SH-SY5Y (cell line): ENCODE results near the gene E2F2.

Experiments used
- GATA2 ChIP-seq: IDR thresholded peaks from 2 replicates; pipeline ENCODE4 v1.6.1; 2011; ENCODE audit warnings: mild to moderate bottlenecking, low read depth, low read length
- GATA3 ChIP-seq: IDR thresholded peaks from 2 replicates; pipeline ENCODE4 v1.6.1; 2011; ENCODE audit warnings: low read depth, mild to moderate bottlenecking, low read length, moderate library complexity

E2F2 gene

DNA sequence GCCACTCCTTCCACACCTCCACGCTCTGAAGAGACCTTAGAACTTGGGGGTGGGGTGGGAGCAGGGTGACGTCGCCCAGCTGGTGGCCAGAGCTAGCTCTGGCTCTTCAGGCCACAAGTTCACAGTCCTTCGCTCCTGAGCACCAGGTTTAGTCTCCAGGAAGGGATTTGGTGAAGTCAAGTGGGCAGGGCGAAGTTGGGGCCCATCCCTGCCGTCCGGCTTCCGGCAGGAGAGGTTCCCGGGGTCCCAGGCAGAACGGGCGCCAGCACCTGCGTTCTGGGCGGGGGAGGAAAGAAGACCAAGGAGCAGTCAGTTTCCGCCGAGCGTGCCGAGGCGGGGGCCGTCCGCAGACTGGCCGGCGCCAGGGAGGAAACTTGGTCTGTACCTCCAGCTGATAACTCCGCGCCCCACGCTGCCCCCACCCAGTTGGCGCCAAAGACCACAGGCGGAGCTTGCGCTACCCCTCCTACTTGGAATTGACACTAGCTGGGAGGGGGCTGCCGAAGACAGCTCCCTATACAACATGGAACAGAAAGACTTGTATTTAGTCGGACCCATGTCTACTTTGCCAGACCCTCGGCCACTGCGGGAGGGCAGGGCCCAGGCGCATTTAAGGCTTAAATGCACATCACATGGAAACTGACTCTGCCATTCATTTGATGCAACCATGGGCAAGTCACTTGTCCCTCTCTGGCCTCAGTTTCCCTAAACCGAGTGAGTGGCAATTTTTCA is 27.3 kb upstream of the E2F2 start:
- TF ChIP-seq GATA2 = no peak
- no peak for TF ChIP-seq GATA3

- TF ChIP-seq GATA2 (no peak), GATA3 (no peak)
Observed at GRCh38 chr1:23557471-23558124, 26.6 kb upstream of the E2F2 start.

- no peak for TF ChIP-seq GATA3
- TF ChIP-seq GATA2 = peak; percentile 47; the same call in 1 of the 2 replicates
Observed at GRCh38 chr1:23556635-23557470, 25.8 kb upstream of the E2F2 start.

DNA sequence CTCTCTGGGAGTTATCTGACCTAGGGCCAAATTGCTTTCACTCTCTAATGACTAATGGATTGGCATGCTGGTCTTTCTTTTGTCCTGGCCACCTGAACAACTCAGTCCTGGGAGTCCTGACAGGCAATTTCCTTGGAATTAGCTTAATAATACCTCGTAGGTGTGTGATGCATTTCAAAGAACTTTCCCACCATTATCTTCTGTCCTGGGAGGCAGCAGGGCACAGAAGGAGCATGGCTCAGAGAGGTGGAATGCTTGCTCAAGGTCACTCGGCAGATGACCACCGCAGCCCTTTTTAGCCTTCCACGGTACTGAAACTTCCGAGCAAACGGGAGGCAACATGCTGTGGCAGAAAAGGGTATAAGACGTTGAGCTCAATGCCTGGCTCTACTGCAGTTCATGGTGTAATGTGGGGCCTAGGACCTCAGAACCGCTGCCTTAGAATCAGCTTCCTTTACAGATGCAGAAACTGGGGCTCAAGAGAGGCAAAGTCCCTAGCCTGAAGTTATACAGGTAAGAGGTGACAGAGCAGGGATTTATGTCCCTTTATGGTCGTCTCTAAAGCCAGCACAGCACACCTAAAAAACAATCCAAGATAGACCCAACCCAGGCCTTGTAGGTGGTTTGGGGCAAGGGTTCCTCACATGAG is 25.1 kb upstream of the E2F2 start:
- TF ChIP-seq GATA3 (no peak), GATA2 (no peak)

GRCh38 chr1:23555270-23555985 is 24.4 kb upstream of the E2F2 start:
- TF ChIP-seq GATA2 (no peak), GATA3 (no peak)

DNA sequence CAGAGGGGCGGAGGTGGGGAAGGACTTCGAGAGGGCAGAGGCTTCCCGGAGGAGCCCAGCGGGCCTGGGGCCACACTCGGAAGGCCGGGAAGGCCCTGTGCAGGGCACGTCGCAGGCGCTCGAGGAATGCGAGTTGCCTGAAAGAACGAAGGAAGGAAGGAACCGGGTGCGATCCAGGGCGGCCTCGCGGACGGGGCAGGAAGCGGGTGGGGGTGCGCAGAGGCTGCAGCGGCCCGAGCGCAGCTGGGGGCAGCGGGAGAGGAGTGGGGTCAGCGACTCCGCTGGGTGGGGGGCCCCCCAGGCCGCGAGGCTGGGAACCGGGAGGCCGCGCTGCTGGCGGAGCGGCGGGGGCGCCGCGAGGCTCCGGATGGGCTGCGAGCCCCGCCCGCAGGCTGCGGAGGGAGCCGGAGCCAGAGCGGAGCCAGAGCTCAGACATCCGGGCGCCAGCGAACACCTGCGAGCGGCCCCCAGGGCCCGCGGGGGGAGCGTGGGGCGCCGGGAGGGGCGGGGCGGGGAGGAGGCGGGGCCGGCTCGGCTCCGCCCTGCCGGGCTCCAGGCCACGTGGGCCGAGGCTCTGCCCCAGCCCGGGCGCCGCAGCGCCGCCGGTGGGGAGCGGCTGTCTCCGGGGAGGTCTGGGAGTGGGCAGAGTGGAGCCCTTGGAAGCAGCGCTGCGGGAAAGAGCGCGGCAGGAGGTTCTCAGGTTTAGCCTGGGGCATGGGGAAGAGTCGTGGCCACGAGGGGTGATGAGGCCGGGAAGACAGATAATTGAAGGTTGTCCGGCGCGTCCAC is 23.6 kb upstream of the E2F2 start:
- TF ChIP-seq GATA2 = no peak
- TF ChIP-seq GATA3 = no peak

GRCh38 chr1:23554127-23554480 is 23.1 kb upstream of the E2F2 start:
- TF ChIP-seq GATA2 (no peak), GATA3 (no peak)

DNA sequence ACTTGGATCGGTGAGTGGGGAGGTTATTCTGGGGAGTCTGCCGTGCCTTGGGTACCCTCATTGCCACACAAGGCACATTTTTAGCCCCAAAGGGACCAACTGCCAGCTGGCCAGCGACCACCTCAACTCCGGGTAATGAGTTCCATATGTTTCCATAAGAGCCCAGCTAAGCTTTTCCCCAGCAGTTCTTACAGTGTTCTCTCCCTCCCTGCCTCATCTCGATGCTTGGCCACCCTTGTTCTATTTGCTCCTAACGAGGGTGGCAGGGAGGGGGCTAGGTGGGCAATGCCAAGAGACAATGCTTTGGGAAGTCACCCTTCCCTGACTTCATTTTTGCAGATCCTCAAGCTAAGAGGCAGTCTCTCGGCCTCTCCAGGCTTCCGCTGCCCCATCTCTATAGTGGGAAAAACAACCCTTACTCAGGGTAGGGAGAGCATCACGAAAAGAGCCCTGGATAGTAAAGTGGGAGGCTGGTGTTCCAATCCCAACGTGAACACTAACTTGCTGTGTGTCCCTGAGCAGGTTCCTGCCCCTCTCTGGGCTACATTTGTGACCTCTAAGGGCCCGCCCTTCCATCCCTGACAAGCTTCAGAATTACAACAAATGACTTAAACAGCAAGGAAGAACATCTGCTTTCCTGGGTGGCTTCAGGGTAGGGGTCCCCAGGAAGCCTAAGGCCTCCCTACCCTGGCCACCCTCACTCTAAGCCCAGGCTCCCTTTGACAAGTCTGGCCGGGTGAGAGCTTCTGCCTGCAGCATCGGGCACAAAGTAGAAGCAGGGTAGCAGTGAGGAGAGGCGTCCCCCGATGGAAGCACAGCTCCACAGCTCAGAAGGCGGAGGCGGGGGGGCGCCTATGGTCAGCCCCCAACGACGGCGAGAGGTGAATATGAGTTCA is 22.4 kb upstream of the E2F2 start:
- no peak for TF ChIP-seq GATA2
- no peak for TF ChIP-seq GATA3

DNA sequence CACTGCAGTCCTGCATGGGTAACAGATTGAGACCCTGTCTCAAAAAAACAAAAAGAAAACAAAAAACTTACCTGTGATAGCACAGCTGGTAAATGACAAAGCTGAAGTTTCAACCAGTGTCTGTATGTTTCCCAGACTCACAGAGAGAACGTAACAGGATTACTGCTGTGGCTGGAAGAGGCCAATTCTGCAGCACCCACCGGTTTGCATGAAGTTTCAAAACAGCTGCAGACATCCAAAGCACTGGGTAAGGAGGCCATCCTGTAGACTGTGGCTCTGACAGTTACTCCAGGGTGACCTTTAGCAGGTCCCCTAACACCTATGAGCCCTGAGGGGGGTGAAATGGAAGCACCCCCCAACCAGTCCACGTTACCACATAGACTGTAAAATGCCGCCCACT is 20.8 kb upstream of the E2F2 start:
- TF ChIP-seq GATA2 (no peak), GATA3 (no peak)

DNA sequence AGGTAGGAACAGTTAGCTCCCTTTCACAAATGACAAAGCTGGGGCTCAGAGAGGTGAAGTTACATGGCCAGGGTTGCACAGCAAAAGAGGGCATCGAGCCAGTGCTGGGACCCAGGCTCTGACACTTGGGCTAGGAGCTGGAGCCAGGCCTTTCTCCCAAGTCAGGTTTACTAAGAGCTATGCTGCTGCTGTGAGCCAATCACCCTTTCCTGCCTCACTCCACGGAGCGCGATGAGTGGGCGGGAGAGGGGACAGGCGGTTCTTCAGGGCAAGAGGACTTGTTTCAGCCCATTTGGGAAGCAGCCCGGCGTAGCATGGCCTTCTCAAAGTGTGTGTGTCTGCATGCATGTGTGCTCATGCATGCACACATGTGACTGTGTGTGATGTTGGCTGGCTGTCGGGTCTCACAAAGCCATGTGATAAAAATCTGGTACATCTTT is 17.7 kb upstream of the E2F2 start:
- TF ChIP-seq GATA2 (no peak), GATA3 (no peak)

- TF ChIP-seq GATA2 = no peak
- no peak for TF ChIP-seq GATA3
Observed at GRCh38 chr1:23546897-23547584, 16.0 kb upstream of the E2F2 start.
